A549 (cell line): ENCODE results near the gene NCBP3. TPM values are rescaled to one million over a fixed set of nuclear protein-coding genes. Genes with fewer than 3 reads are reported as not detected.
"Not testable (repeated sequence)": the region's sequence is repeated elsewhere in the genome, so short reads cannot be mapped to it uniquely, and the experiment has no call there.

Experiments used
- ATAC-seq, 2 experiments: fragments of 200-7000 bp in 1 of 2; fragments of >200 bp in 1 of 2; cut with Nextera tagmentation in 1 of 2; cut with Tn5 transposase in 1 of 2; 3 replicates each; pipeline versions ENCODE4 v1.8.0 to v1.9.1; 2018 to 2020; ENCODE audit warnings: mild to moderate bottlenecking in 1 of 2, moderate library complexity in 1 of 2
- CTCF ChIA-PET: fragments of 300-600 bp; sonication (Branson Sonifier 250); formaldehyde crosslinking; extraction: SDS; loops from one replicate; lab custom pipeline; 2021; ENCODE audit warnings: antibody characterized with exemption, inconsistent platforms; lab: Yijun Ruan, JAX
- POLR2A ChIA-PET: fragments of 350-600 bp; formaldehyde crosslinking; extraction: SDS; loops from one replicate; lab custom pipeline; 2021; ENCODE audit warnings: antibody characterized with exemption, inconsistent platforms; lab: Yijun Ruan, JAX
- DNase-seq, 2 experiments: peaks; one replicate each; pipeline versions ENCODE4 v3.0.0 to v3.0.0-alpha.2; 2011 to 2016; ENCODE audit warnings: low read depth in 1 of 2, low spot score in 1 of 2
- FAIRE-seq: peaks from 2 replicates; lab custom pipeline; 2011; peaks lifted over from hg19 to GRCh38; lab: Jason Lieb, UNC
- H3K27ac ChIP-seq, 2 experiments: fragments of >200 bp; sonication (Bioruptor Twin); formaldehyde crosslinking; 3 replicates each; pipeline ENCODE4 v1.5.1; 2016 to 2017
- H3K4me1 ChIP-seq: fragments of >200 bp; sonication (Bioruptor Twin); formaldehyde crosslinking; 3 replicates; pipeline ENCODE4 v1.6.1; 2016
- H3K4me2 ChIP-seq: fragments of >200 bp; sonication (Bioruptor Twin); formaldehyde crosslinking; 3 replicates; pipeline ENCODE4 v1.6.1; 2016
- H3K4me3 ChIP-seq: fragments of >200 bp; sonication (Bioruptor Twin); formaldehyde crosslinking; 3 replicates; pipeline ENCODE4 v1.5.1; 2016
- H3K9me3 ChIP-seq: fragments of >200 bp; sonication (Bioruptor Twin); formaldehyde crosslinking; 3 replicates; pipeline ENCODE4 v1.6.1; 2016
- CBX8 ChIP-seq: fragments of 200-600 bp; sonication (generic); IDR thresholded peaks from 2 replicates; pipeline ENCODE4 v1.6.1; 2016
- CEBPB ChIP-seq, 2 experiments: fragments of >200 bp in 1 of 2; sonication (Bioruptor Twin) in 1 of 2; formaldehyde crosslinking in 1 of 2; IDR thresholded peaks; 2 replicates each; pipeline ENCODE4 v1.6.1; 2012 to 2016
- ESRRA ChIP-seq: fragments of 150-350 bp; IDR thresholded peaks from 2 replicates; pipeline ENCODE4 v1.6.1; 2014; ENCODE audit warnings: mild to moderate bottlenecking, low read length, borderline replicate concordance
- FOSB ChIP-seq: fragments of 250-450 bp; sonication (Bioruptor Pico); IDR thresholded peaks from 2 replicates; pipeline ENCODE4 v1.5.0; 2020; ENCODE audit warnings: mild to moderate bottlenecking, moderate library complexity
- GATA3 ChIP-seq: IDR thresholded peaks from 2 replicates; pipeline ENCODE4 v1.6.1; 2012; ENCODE audit warnings: borderline replicate concordance
- HEYL ChIP-seq: fragments of 250-450 bp; sonication (Bioruptor Pico); IDR thresholded peaks from 2 replicates; pipeline ENCODE4 v1.8.0; 2021; ENCODE audit warnings: mild to moderate bottlenecking, moderate library complexity
- JUNB ChIP-seq: fragments of >200 bp; sonication (Bioruptor Twin); formaldehyde crosslinking; IDR thresholded peaks from 2 replicates; pipeline ENCODE4 v1.6.1; 2016
- MAZ ChIP-seq: fragments of 150-350 bp; IDR thresholded peaks from 2 replicates; pipeline ENCODE4 v1.6.1; 2014; ENCODE audit warnings: antibody characterized with exemption, low read depth, low read length, borderline replicate concordance
- NFE2L2 ChIP-seq: fragments of 150-350 bp; conservative IDR thresholded peaks from 2 replicates; pipeline ENCODE4 v1.6.1; 2014; ENCODE audit warnings: low read length
- NR3C1 ChIP-seq: fragments of >200 bp; sonication (Bioruptor Twin); formaldehyde crosslinking; IDR thresholded peaks from 3 replicates; pipeline ENCODE4 v1.6.1; 2017
- PHF8 ChIP-seq: fragments of 200-600 bp; sonication (generic); IDR thresholded peaks from 2 replicates; pipeline ENCODE4 v1.6.1; 2016; ENCODE audit warnings: low read depth, mild to moderate bottlenecking, antibody characterized with exemption, moderate library complexity, borderline replicate concordance
- RARB ChIP-seq: fragments of 250-450 bp; sonication (Bioruptor Pico); IDR thresholded peaks from 2 replicates; pipeline ENCODE4 v1.8.0; 2021; ENCODE audit warnings: mild to moderate bottlenecking, moderate library complexity
- RCOR1 ChIP-seq: fragments of 150-350 bp; IDR thresholded peaks from 2 replicates; pipeline ENCODE4 v1.6.1; 2014; ENCODE audit warnings: antibody characterized with exemption, low read length, low read depth
- SMC3 ChIP-seq: fragments of >200 bp; sonication (Bioruptor Twin); formaldehyde crosslinking; IDR thresholded peaks from 3 replicates; pipeline ENCODE4 v1.6.1; 2018; ENCODE audit warnings: inconsistent platforms
- TFCP2L1 ChIP-seq: fragments of 250-450 bp; sonication (Bioruptor Pico); IDR thresholded peaks from 2 replicates; pipeline ENCODE4 v1.5.0; 2021; ENCODE audit warnings: mild to moderate bottlenecking
- ZC3H11A ChIP-seq: fragments of 450-650 bp; IDR thresholded peaks from 2 replicates; pipeline ENCODE4 v1.6.1; 2014; ENCODE audit warnings: antibody characterized with exemption, mild to moderate bottlenecking
- WGBS: methylation state at CpG from one replicate; pipeline ENCODE4 v1.1.6; 2017; ENCODE audit errors: missing lambda C conversion rate; 5-methylcytosine and 5-hydroxymethylcytosine counted together
- polyA plus RNA-seq, 4 experiments: library from polyadenylated mRNA; depleted of rRNA in 3 of 4; stranded (reverse); fragments of >200 nt; fragmentation: RNase III in 1 of 4; extraction: RNeasy Plus Mini Kit Qiagen cat#74134 plus additional on column Dnase treatment in 1 of 4; gene quantifications; 2 replicates in 3 of 4; 3 replicates in 1 of 4; pipeline ENCODE4 v1.2.3, GENCODE V29; 2011 to 2017
- TF ChIP-seq, protein P1 (sequence below): fragments of 250-450 bp; sonication (Bioruptor Pico); IDR thresholded peaks from 2 replicates; pipeline ENCODE4 v1.5.0; 2021; ENCODE audit warnings: mild to moderate bottlenecking, moderate library complexity, borderline replicate concordance
- TF ChIP-seq, protein P2 (sequence below): IDR thresholded peaks from 2 replicates; pipeline ENCODE4 v1.6.1; 2012
- TF ChIP-seq, protein P3 (sequence below): fragments of 200-600 bp; sonication (generic); IDR thresholded peaks from 2 replicates; pipeline ENCODE4 v1.6.1; 2016; ENCODE audit warnings: antibody characterized with exemption, mild to moderate bottlenecking, moderate library complexity
- TF ChIP-seq, protein P4 (sequence below): fragments of 150-350 bp; IDR thresholded peaks from 2 replicates; pipeline ENCODE4 v1.6.1; 2014; ENCODE audit warnings: low read depth, mild to moderate bottlenecking, low read length

NCBP3 gene
- polyA plus RNA-seq, 2 of the 4 experiments (the other 2 are of a cell fraction), result 32.7 to 36.6 TPM

GRCh38 chr17:3857261-3858105 lies 11.4 kb upstream of the NCBP3 start:
- DNase-seq (no peak), FAIRE-seq (no peak), ATAC-seq (peak; percentile 21 to 39; a peak in 3 of 6 replicates)
- no peak overlapping the region for H3K4me2 ChIP-seq
- H3K9me3 ChIP-seq, result no peaks in the 10 kb centered on the region
- H3K27ac ChIP-seq, result no peak overlapping the region
- ChIA-PET POLR2A (interaction anchor here (2.3 kb wide), 1 partner anchor 12 kb away, joined by 9 read pairs; the partner anchor contains the start of gene NCBP3), CTCF (interaction anchor here (0.8 to 12.9 kb wide), 13 partner anchors 8 to 217 kb away, joined by 3 to 224 read pairs (median 4); partner anchors contain the start of genes NCBP3 and P2RX1)
- TF ChIP-seq HEYL (CRISPR knock-in tag) (no peak), CEBPB (IDR thresholded peaks at IDR 0.05) (no peak), GATA3 (no peak), RCOR1 (no peak), TFCP2L1 (CRISPR knock-in tag) (no peak), MAZ (no peak), NFE2L2 (no peak)
- TF ChIP-seq, protein P1, sequence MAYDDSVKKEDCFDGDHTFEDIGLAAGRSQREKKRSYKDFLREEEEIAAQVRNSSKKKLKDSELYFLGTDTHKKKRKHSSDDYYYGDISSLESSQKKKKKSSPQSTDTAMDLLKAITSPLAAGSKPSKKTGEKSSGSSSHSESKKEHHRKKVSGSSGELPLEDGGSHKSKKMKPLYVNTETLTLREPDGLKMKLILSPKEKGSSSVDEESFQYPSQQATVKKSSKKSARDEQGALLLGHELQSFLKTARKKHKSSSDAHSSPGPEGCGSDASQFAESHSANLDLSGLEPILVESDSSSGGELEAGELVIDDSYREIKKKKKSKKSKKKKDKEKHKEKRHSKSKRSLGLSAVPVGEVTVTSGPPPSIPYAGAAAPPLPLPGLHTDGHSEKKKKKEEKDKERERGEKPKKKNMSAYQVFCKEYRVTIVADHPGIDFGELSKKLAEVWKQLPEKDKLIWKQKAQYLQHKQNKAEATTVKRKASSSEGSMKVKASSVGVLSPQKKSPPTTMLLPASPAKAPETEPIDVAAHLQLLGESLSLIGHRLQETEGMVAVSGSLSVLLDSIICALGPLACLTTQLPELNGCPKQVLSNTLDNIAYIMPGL (CRISPR knock-in tag), result no peak
- 82% methylated on average over 16 of the region's 16 CpGs for WGBS
- no peaks in the 10 kb centered on the region for H3K4me1 ChIP-seq
- no peak overlapping the region for H3K4me3 ChIP-seq

GRCh38 chr17:3854204-3854603 lies 8.2 kb upstream of the NCBP3 start:
- FAIRE-seq, result not testable (repeated sequence)

DNA sequence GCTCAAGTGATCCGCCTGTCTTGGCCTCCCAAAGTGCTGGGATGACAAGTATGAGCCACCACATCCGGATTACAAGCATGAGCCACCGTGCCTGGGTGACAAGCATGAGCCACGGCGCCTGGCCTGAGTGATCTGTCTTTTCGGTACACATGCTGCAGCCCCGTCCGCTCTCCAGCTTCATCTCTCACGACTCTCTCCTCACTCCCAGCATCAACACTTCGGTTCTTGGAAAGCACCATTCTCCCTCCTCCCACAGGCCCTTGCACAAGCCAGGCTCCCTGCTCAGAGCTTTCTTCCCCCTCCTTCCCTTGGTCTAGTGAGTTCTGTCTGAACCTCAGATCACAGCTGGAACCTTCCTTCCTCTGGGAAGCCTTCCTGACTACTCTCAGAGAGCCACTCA lies 6.5 kb upstream of the NCBP3 start:
- H3K4me1 ChIP-seq, result no peaks in the 10 kb centered on the region
- peak; percentile 14 to 30; a peak in 2 of 6 replicates for ATAC-seq
- no peak overlapping the region for H3K4me3 ChIP-seq
- H3K4me2 ChIP-seq, result no peak overlapping the region
- WGBS, result 79% methylated on average over 10 of the region's 10 CpGs
- no peak for DNase-seq
- TF ChIP-seq ESRRA (no peak), RARB (CRISPR knock-in tag) (no peak), JUNB (no peak), CBX8 (no peak), FOSB (CRISPR knock-in tag) (no peak), NFE2L2 (no peak), PHF8 (no peak), SMC3 (no peak), ZC3H11A (no peak), NR3C1 (no peak)
- TF ChIP-seq, protein P2, sequence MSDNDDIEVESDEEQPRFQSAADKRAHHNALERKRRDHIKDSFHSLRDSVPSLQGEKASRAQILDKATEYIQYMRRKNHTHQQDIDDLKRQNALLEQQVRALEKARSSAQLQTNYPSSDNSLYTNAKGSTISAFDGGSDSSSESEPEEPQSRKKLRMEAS, result no peak
- TF ChIP-seq, protein P3, sequence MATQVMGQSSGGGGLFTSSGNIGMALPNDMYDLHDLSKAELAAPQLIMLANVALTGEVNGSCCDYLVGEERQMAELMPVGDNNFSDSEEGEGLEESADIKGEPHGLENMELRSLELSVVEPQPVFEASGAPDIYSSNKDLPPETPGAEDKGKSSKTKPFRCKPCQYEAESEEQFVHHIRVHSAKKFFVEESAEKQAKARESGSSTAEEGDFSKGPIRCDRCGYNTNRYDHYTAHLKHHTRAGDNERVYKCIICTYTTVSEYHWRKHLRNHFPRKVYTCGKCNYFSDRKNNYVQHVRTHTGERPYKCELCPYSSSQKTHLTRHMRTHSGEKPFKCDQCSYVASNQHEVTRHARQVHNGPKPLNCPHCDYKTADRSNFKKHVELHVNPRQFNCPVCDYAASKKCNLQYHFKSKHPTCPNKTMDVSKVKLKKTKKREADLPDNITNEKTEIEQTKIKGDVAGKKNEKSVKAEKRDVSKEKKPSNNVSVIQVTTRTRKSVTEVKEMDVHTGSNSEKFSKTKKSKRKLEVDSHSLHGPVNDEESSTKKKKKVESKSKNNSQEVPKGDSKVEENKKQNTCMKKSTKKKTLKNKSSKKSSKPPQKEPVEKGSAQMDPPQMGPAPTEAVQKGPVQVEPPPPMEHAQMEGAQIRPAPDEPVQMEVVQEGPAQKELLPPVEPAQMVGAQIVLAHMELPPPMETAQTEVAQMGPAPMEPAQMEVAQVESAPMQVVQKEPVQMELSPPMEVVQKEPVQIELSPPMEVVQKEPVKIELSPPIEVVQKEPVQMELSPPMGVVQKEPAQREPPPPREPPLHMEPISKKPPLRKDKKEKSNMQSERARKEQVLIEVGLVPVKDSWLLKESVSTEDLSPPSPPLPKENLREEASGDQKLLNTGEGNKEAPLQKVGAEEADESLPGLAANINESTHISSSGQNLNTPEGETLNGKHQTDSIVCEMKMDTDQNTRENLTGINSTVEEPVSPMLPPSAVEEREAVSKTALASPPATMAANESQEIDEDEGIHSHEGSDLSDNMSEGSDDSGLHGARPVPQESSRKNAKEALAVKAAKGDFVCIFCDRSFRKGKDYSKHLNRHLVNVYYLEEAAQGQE, result no peak
- TF ChIP-seq, protein P4, sequence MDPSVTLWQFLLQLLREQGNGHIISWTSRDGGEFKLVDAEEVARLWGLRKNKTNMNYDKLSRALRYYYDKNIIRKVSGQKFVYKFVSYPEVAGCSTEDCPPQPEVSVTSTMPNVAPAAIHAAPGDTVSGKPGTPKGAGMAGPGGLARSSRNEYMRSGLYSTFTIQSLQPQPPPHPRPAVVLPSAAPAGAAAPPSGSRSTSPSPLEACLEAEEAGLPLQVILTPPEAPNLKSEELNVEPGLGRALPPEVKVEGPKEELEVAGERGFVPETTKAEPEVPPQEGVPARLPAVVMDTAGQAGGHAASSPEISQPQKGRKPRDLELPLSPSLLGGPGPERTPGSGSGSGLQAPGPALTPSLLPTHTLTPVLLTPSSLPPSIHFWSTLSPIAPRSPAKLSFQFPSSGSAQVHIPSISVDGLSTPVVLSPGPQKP, result no peak
- no peak for FAIRE-seq
- no peak overlapping the region for H3K27ac ChIP-seq
- ChIA-PET POLR2A (no interaction called here), CTCF (interaction anchor here (0.7 to 11.3 kb wide), 6 partner anchors 9 to 804 kb away, joined by 3 to 224 read pairs (median 6); no protein-coding TSS in a partner anchor)
- H3K9me3 ChIP-seq, result no peaks in the 10 kb centered on the region

More at GRCh38 chr17:3854204-3854603, 8.2 kb upstream of the NCBP3 start:
- H3K9me3 ChIP-seq, DNase-seq, POLR2A ChIA-PET, H3K4me3 ChIP-seq, H3K4me2 ChIP-seq, ATAC-seq, H3K4me1 ChIP-seq, CTCF ChIA-PET, H3K27ac ChIP-seq: not testable (repeated sequence)
- 86% methylated on average over 6 of the region's 36 CpGs for WGBS
